DMS 273 treated with DMSO at 0.1 percent for 48 hours (cell line): ENCODE results near the gene IRF3.

ENCODE experiments used
- DNase-seq: peaks from one replicate; lab custom pipeline; 2025; lab: John Stamatoyannopoulos, UW

The IRF3 gene

GRCh38 chr19:49669516-49669915 lies 3.9 kb upstream of the IRF3 start:
- DNase-seq, result no peak

GRCh38 chr19:49667473-49667872 lies 1.8 kb upstream of the IRF3 start:
- DNase-seq, result no peak

GRCh38 chr19:49666120-49666444 lies 425 bp upstream of the IRF3 start:
- DNase-seq, result no peak

GRCh38 chr19:49665036-49665350 lies 664 bp downstream of the IRF3 start:
- DNase-seq, result no peak

GRCh38 chr19:49664171-49665035 lies 1.3 kb downstream of the IRF3 start:
- peak; percentile 63 for DNase-seq

GRCh38 chr19:49663224-49663623 lies 2.4 kb downstream of the IRF3 start:
- DNase-seq, result no peak

GRCh38 chr19:49662011-49662410 lies 3.6 kb downstream of the IRF3 start:
- DNase-seq, result no peak

- no peak for DNase-seq
Measured at GRCh38 chr19:49660338-49660961, 5.2 kb downstream of the IRF3 start.

- DNase-seq, result no peak
Measured at GRCh38 chr19:49658566-49659442, 6.9 kb downstream of the IRF3 start.

GRCh38 chr19:49658139-49658517 lies 7.5 kb downstream of the IRF3 start:
- DNase-seq, result no peak

- DNase-seq, result no peak
Measured at GRCh38 chr19:49657493-49658138, 8.0 kb downstream of the IRF3 start.

GRCh38 chr19:49656456-49657109 lies 9.1 kb downstream of the IRF3 start:
- no peak for DNase-seq

- DNase-seq, result no peak
Measured at GRCh38 chr19:49655570-49656455, 9.8 kb downstream of the IRF3 start.

GRCh38 chr19:49654581-49654980 lies 11.1 kb downstream of the IRF3 start:
- no peak for DNase-seq

GRCh38 chr19:49653466-49653806 lies 12.2 kb downstream of the IRF3 start:
- DNase-seq, result no peak

- DNase-seq, result no peak
Measured at GRCh38 chr19:49652551-49653465, 12.8 kb downstream of the IRF3 start.

GRCh38 chr19:49651820-49652550 lies 13.7 kb downstream of the IRF3 start:
- no peak for DNase-seq

- DNase-seq, result no peak
Measured at GRCh38 chr19:49651029-49651819, 14.4 kb downstream of the IRF3 start.
